Measurements from ENCODE around the gene STARD3. TPM values are rescaled to one million over a fixed set of nuclear protein-coding genes. Genes with fewer than 3 reads are reported as not detected.

STARD3 gene
- total RNA-seq, 1 donor from 2014 or later, result 13.9 TPM

DNA sequence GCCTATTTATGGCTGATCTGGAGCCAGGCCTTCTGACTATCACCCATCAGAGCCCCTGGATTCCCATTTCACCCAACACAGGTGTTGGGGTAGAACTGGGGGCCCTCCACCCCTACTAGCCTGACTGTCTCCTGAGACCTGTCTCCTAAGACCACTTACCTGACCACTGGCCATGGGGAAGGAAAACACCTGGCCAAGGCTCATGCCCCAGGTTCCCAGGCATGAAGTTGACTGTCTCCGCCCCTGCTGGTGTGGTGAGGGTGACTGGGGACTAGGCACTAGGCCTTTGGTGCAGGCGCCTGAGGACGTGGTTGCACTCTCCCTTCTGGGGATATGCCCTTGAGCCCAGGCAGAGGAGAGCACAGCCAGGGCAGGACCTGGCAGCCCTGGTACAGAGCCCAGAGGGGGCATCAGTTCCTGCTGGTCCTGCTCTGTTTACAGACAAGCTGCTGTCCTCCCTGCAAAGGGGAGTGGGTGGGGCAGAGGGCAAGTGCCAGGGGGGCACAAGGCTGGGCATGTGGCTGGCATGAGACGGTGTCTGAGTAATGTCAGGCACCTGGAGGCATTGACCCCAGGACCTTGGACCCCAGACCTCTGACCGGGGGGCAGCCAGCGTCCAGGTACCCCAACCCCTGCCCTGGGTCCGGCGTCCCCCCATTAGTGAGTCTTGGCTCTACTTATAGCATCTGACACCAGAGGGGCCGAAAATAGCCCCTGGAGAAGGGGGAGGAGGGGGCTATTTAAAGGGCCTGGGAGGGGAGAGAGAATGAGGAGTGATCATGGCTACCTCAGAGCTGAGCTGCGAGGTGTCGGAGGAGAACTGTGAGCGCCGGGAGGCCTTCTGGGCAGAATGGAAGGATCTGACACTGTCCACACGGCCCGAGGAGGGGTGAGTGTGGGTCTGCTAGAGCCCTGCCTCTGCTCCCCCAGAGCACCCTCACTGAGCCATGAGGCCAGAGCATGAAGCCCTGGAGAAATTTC is 27.9 kb downstream of the STARD3 start, which contains the start of gene TCAP:
TSS of gene TCAP (plus strand) at position 769 of the 981 bp plus-strand sequence. CDS start at position 780, 11 bp downstream.
- intact Hi-C loops (cut with DNase I), result no loop called here
- peak; percentile 51 for ATAC-seq (ENCODE audit: poor library complexity)
- peak; percentile 79 for DNase-seq

- intact Hi-C loops (cut with DNase I), result no loop called here
- peak; percentile 2 for ATAC-seq (ENCODE audit: poor library complexity)
- DNase-seq, result peak; percentile 56
Measured at GRCh38 chr17:39665642-39666224, 28.8 kb downstream of the STARD3 start.

DNA sequence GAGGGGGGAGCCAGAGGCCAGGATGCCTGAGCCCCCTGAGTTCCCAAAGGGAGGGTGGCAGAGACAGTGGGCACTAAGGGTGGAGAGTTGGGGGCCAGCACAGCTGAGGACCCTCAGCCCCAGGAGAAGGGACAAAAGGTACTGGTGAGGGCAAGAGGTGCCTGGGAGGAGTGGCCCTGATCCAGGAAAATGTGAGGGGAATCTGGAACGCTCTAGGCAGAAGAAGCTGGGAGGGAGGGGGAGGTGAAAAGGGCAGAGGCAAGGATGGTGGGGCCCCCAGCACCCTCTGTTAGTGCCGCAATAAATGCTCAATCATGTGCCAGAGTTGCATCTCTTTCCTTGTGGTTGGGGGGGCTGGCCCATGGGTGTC is 29.3 kb downstream of the STARD3 start:
- intact Hi-C loops (cut with DNase I), result no loop called here
- no peak for DNase-seq

GRCh38 chr17:39666601-39667261 is 29.8 kb downstream of the STARD3 start:
- DNase-seq, result peak; percentile 86
- intact Hi-C loops (cut with DNase I), result no loop called here
- ATAC-seq (ENCODE audit: poor library complexity), result peak; percentile 38

More for the DNA sequence above, 29.3 kb downstream of the STARD3 start:
- no peak for ATAC-seq (ENCODE audit: poor library complexity)

DNA sequence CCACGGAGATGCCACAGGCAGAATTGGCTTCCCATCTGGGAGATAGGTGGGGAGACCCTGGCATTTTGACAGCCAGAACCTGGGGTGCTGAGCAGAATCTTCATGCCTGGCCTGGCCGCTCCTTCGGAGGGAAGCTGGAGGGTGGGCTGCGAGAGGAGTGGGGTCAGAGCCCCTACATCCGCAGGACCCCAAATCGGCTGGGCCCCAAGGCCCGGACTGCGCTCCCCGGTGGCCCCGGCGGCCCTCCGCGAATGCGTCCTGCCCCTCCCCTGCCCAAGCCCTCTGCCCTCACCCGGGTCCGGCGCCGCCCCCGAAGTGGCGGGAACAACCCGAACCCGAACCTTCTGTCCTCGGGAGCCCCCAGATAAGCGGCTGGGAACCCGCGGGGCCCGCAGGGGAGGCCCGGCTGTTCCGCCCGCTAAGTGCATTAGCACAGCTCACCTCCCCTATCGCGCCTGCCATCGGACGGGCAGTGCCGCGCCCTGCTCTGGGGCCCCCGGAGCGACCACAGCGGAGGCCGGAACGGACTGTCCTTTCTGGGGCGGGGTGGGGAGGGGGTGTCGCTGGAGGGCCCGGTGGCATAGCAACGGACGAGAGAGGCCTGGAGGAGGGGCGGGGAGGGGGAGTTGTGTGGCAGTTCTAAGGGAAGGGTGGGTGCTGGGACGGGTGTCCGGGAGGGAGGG is 30.5 kb downstream of the STARD3 start:
- peak; percentile 9 for ATAC-seq (ENCODE audit: poor library complexity)
- intact Hi-C loops (cut with DNase I), result no loop called here
- peak; percentile 69 for DNase-seq

DNA sequence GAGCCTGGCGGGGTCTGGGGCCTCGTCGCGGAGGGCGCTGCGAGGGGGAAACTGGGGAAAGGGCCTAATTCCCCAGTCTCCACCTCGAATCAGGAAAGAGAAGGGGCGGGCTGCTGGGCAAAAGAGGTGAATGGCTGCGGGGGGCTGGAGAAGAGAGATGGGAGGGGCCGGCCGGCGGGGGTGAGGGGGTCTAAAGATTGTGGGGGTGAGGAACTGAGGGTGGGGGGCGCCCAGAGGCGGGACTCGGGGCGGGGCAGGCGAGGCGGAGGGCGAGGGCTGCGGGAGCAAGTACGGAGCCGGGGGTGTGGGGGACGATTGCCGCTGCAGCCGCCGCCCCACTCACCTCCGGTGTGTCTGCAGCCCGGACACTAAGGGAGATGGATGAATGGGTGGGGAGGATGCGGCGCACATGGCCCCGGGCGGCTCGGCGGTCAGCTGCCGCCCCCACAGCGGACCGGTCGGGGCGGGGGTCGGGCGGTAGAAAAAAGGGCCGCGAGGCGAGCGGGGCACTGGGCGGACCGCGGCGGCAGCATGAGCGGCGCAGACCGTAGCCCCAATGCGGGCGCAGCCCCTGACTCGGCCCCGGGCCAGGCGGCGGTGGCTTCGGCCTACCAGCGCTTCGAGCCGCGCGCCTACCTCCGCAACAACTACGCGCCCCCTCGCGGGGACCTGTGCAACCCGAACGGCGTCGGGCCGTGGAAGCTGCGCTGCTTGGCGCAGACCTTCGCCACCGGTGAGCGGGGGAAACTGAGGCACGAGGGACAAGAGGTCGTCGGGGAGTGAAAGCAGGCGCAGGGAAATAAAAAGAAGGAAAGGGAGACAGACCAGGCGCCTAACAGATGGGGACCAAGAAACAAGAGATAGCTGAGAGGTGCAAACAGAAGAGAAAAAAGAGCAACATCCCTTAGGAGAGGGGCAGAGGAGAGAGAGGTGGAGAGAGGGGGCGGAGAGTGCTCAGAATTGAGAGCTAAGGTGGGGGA is 31.3 kb downstream of the STARD3 start, which contains the start of gene PNMT:
TSS of gene PNMT (plus strand) at position 509 of the 980 bp plus-strand sequence. CDS start at position 532, 23 bp downstream.
- intact Hi-C loops (cut with DNase I), result no loop called here
- DNase-seq, result peak; percentile 88
- ATAC-seq (ENCODE audit: poor library complexity), result peak; percentile 11

DNA sequence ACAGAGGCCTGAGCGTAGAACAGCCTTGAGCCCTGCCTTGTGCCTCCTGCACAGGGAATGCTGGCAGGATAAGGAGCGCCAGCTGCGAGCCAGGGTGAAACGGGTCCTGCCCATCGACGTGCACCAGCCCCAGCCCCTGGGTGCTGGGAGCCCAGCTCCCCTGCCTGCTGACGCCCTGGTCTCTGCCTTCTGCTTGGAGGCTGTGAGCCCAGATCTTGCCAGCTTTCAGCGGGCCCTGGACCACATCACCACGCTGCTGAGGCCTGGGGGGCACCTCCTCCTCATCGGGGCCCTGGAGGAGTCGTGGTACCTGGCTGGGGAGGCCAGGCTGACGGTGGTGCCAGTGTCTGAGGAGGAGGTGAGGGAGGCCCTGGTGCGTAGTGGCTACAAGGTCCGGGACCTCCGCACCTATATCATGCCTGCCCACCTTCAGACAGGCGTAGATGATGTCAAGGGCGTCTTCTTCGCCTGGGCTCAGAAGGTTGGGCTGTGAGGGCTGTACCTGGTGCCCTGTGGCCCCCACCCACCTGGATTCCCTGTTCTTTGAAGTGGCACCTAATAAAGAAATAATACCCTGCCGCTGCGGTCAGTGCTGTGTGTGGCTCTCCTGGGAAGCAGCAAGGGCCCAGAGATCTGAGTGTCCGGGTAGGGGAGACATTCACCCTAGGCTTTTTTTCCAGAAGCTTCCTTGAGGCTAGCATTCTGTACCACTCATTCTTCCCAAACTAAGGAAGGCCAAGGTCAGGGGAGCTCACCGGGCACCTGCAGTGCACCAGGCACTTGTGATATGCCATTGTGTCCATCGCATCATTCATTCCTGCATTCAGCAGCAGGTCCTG is 33.2 kb downstream of the STARD3 start:
- ATAC-seq (ENCODE audit: poor library complexity), result no peak
- no peak for DNase-seq
- intact Hi-C loops (cut with DNase I), result loop anchor here (5.0 kb wide), 1 partner anchor 33 kb away; the partner anchor contains the start of gene STARD3

GRCh38 chr17:39670746-39671145 is 33.8 kb downstream of the STARD3 start:
- no peak for DNase-seq
- intact Hi-C loops (cut with DNase I), result loop anchor here (5.0 kb wide), 1 partner anchor 33 kb away; the partner anchor contains the start of gene STARD3
- ATAC-seq (ENCODE audit: poor library complexity), result no peak

DNA sequence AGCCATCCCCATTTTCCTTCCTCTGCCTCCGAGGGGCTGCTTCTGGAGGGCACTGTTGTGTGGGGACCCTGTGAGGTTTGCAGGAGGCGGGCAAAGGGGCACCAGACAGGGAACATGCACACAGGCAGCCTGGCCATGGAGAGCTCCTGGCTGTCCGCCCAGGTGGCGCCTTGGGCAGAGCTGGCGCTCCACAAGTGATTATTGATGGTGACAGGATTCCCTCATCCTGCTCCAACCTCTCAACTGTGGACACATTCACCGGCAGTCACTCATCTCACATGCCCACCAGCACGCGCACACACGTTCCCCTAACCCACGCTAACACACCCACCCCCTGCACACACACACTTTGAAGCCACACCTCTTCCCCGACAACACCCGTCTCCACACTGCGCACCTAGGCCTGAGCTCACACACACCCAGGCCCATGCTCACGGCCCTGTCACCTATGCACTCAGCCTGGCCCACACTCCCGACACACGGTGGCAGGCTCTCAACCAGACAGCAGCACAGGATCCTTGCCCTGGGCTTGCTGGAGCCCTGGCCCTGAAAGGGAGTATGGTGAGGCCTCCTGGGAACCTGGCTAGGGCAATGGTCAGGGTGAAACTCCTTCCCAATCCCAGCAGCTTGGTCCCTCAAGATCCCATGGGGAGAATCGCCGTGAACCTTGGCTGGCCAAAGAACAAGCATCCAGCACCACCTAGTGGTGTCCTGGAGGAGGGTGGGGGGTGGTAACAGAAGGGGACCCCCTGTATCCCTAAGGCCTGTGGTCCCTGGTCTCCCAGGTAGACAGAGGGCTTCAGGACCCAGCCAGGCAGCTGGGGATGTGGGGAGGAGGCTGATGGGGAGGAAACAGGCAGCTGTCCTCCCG is 34.9 kb downstream of the STARD3 start:
- intact Hi-C loops (cut with DNase I), result loop anchor here (5.0 kb wide), 1 partner anchor 35 kb away; the partner anchor contains the start of gene STARD3
- peak; percentile 80 for DNase-seq
- peak; percentile 32 for ATAC-seq (ENCODE audit: poor library complexity)

- DNase-seq (peak; percentile 37), ATAC-seq (ENCODE audit: poor library complexity) (no peak)
- intact Hi-C loops (cut with DNase I), result loop anchor here (5.0 kb wide), 1 partner anchor 35 kb away; the partner anchor contains the start of gene STARD3
Measured at GRCh38 chr17:39672522-39673334, 35.8 kb downstream of the STARD3 start.

DNA sequence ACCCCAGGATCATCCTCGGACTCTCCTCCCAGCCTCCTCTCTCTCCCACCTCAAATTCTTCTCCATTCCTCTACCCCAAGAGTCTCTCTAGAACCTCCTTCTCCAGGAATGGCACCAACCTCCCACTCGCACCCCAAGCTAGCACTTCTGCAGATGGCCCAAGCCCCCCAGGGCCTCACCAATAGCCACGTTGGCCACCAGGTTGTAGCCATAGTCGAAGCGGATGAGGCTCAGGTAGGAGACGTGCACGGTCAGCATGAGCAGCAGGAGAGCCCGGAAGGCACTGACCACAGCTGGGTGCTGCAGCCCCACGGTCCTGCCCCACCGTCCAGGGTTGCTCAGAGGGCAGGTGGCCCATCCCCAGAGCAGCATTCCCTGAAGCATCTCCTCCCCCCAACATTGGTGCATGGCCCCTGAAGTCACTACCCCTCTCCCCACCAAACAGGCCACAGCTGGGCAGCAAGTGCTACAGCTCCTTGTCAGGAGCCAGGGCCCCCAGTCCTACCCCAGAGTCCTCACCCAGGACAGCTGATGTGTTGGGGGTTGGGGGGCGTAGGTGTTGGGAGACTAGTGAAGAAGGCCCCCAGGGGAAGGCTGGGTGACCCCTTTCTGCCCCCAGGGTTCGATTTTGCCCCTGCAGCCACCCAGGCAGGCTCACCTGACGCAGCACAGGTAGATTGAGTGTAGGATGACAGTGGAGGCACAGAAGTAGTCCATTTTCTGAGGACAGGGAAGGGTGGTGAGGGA is 36.6 kb downstream of the STARD3 start:
- ATAC-seq (ENCODE audit: poor library complexity) (no peak), DNase-seq (peak; percentile 27)
- intact Hi-C loops (cut with DNase I), result loop anchor here (5.0 kb wide), 1 partner anchor 36 kb away; the partner anchor contains the start of gene STARD3

- DNase-seq (no peak), ATAC-seq (ENCODE audit: poor library complexity) (no peak)
- intact Hi-C loops (cut with DNase I), result loop anchor here (5.0 kb wide), 1 partner anchor 37 kb away; the partner anchor contains the start of gene STARD3
Measured at GRCh38 chr17:39674179-39674578, 37.2 kb downstream of the STARD3 start.

- peak; percentile 13 for ATAC-seq (ENCODE audit: poor library complexity)
- peak; percentile 61 for DNase-seq
- intact Hi-C loops (cut with DNase I), result loop anchor here (5.0 kb wide), 1 partner anchor 38 kb away; the partner anchor contains the start of gene STARD3
Measured at GRCh38 chr17:39674702-39675389, 37.9 kb downstream of the STARD3 start.
